Stimulated activated CD8-positive, alpha-beta memory T cell treated with anti-CD3 and anti-CD28 coated beads, Interleukin-4, amount 100 ng/mL, for 24 hours (primary cell): ENCODE data around the gene MRPS34.

Experiments used
- DNase-seq: peaks from one replicate; pipeline ENCODE4 v3.0.0-alpha.2; 2020; ENCODE audit warnings: low read depth

MRPS34 gene

GRCh38 chr16:1727651-1728624 lies 45.0 kb downstream of the MRPS34 start:
- no peak for DNase-seq

- DNase-seq = no peak
Measured at GRCh38 chr16:1726661-1727502, 46.1 kb downstream of the MRPS34 start.

GRCh38 chr16:1724491-1724890 lies 48.4 kb downstream of the MRPS34 start:
- DNase-seq = no peak

GRCh38 chr16:1723450-1724147 lies 49.3 kb downstream of the MRPS34 start:
- no peak for DNase-seq
